Measurements from ENCODE around the gene MMP20.

MMP20 gene

DNA sequence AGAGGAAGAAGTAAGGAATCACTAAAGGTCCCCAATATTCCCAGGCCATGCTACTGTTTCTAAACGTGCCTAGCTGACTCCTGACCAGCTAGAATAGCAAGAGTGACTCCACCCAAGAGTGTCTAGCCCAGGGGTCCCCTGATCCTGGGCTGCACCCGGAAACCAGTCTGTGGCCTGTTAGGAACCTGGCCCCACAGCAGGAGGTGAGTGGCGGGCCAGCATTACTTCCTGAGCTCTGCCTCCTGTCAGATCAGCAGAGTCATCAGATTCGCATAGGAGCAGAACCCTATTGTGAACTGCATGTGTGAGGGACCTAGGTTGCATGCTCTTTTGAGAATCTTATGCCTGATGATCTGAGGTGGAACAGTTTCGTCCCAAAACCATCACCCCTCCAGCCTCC, 2.0 kb downstream of the MMP20 start:
- in situ Hi-C loops (cut with MboI; ENCODE audit: low sequenced_read_pairs), result no loop called here

- in situ Hi-C loops (cut with MboI; ENCODE audit: low sequenced_read_pairs), result no loop called here
These were observed 2.9 kb downstream of the MMP20 start for GRCh38 chr11:102622258-102622657.

DNA sequence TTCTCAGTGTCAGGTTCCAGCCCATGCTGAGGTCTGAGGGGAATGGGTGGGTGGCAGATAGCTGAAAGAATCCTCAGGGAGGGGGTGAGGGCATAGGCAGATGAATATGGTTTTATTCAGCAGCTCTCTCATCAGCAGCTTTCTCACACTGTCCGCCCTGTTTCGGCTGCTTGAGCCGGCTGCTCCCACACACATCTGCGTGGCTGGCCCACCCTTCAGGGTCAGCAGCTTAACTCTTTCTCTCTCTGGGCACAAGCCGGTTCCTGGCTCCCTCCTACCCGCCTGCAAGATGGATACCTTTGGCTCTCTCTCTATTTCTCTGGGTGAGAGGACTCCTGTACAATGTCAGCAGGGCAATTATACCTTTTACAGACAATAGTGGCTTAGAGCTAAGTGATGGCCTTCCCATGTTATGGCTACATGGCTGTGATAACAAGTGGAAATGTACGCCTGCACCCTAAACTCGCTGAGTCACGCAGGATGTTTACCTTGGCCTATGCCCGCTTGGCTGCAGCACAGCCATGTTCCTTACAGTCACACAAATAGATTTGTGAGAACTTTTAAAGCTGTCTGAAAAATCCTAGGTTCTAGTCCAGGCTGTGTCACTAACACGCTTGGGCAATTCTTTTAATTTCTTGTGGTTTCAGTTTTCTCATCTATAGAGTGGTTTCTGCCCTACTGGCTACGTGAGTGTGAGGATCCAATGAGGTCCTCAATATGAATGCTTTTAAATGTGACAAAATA, 4.1 kb downstream of the MMP20 start:
- in situ Hi-C loops (cut with MboI; ENCODE audit: low sequenced_read_pairs), result no loop called here

DNA sequence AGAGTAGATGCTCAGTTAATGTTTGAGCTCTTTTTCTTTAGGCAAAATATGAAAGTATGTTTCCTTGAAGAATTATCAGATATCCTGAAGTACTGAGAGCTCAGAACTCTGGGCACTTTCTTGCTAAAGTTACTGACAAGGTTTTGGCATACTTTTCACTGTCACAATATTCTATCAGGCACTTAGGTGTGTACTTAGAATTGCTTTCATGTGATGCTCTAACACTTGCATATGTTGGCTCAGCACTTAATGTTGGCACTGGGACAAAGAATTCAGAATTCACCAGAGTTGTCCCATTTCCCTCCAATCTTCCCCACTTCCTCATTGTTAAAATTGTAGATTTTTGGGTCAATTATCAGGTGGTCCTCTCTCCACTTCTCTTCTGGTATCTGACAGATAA, 5.0 kb downstream of the MMP20 start:
- in situ Hi-C loops (cut with MboI; ENCODE audit: low sequenced_read_pairs), result no loop called here

DNA sequence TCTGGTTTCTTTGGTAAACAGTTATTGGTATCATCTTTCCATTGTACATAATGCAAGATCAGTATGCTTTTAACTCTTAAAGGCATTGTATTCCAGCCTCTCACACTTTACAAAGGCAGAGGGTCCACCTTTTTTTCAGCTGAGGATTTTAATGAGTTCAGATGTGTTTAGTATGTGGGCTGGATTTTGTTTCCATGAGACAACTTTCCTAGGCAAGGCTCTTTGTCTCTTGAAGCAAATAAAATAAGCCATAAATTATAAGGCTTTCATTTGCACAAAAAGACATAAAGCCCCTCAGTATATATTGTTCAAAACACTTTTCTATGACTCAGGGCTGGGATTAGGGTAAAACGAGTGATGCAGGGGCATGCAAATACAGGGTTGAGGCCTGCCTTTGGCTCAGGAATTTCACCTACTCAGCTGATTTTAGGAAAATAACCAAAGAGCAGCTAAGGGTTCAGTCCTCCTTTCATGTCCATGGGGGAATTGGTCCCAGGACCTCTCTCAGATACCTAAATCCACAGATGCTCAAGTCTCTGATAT, 7.6 kb downstream of the MMP20 start:
- in situ Hi-C loops (cut with MboI; ENCODE audit: low sequenced_read_pairs), result no loop called here

- in situ Hi-C loops (cut with MboI; ENCODE audit: low sequenced_read_pairs), result no loop called here
These were observed 9.2 kb downstream of the MMP20 start for GRCh38 chr11:102615894-102616432.

- in situ Hi-C loops (cut with MboI; ENCODE audit: low sequenced_read_pairs), result no loop called here
These were observed 9.8 kb downstream of the MMP20 start for GRCh38 chr11:102615077-102615893.

DNA sequence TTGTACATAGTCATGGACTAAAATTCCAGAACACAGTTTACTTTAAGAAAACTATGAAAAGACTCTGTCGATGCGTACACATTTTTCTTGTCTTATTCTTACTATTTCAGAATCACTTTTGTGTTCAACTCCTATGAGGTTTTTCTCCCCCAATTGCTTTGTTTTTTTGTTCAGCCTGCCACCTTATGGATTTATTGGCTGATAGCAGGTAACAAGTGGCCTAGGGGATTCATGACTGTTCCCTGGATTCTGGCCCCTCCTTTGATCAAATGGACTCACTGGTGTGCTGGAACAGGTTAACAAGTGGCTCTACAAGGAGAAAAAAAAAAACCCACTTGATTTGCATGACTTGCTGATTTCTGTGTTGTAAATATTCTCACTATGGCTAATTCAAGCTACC, 10.6 kb downstream of the MMP20 start:
- in situ Hi-C loops (cut with MboI; ENCODE audit: low sequenced_read_pairs), result no loop called here

- in situ Hi-C loops (cut with MboI; ENCODE audit: low sequenced_read_pairs), result no loop called here
These were observed 11.1 kb downstream of the MMP20 start for GRCh38 chr11:102614031-102614430.

DNA sequence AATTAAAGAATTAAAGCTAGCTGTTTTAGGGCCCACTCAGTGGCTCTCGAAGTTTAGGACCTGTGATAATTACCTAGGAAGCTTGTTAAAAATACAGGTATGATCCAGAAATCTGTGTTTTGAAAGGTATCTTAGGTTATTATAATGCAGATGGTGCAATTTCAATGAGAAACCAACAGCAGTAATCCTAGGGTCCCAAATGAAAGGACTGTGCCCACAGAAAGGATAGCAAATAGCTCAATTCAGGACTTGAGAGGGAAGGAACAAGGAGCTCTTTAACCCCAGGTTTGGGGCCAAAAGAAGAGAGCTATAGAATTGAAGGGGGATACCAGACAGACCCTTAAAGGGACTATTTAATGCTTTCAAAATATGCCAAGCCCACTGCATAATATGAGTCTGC, 11.7 kb downstream of the MMP20 start:
- in situ Hi-C loops (cut with MboI; ENCODE audit: low sequenced_read_pairs), result no loop called here

DNA sequence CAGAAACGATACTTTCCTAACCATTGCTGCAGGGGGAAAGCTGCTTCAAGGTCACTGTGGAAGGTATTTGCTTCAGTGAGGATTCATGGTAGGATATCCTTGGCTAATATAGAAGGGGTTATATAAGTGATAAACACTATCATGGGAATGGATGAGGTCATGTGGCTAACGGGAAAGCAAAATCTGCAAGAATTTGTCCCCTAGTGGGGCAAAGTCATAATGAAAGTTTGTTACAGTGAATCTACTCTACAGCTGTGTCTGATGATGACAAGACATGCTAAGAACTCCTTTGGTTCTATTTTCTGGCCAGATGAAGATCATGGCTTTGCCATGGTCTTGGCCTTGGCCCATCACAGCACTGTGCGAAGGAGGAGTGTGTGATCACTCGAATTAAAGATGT, 13.8 kb downstream of the MMP20 start:
- in situ Hi-C loops (cut with MboI; ENCODE audit: low sequenced_read_pairs), result no loop called here

DNA sequence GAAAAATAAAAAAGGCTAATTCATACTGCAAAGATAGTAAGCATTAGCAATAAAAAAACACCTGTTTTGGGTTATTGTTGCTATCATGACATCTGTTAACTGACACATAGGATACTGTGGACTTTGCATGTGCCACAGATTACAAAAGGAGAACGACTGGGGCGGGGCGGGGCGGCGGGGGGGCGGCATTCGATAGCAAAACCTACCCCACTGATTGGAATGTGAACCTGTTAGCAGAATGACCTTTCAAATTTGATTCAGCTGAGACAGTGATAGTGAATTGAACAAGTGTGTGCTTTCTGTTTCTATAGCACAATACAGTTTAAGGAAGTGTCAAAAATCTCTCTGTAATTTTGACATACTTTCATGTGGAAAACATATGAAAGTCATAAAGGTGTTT, 14.9 kb downstream of the MMP20 start:
- in situ Hi-C loops (cut with MboI; ENCODE audit: low sequenced_read_pairs), result no loop called here

- in situ Hi-C loops (cut with MboI; ENCODE audit: low sequenced_read_pairs), result no loop called here
These were observed 16.4 kb downstream of the MMP20 start for GRCh38 chr11:102608699-102609098.

GRCh38 chr11:102604875-102605274, 20.3 kb downstream of the MMP20 start:
- in situ Hi-C loops (cut with MboI; ENCODE audit: low sequenced_read_pairs), result no loop called here

- in situ Hi-C loops (cut with MboI; ENCODE audit: low sequenced_read_pairs), result no loop called here
These were observed 21.1 kb downstream of the MMP20 start for GRCh38 chr11:102604011-102604410.

GRCh38 chr11:102603576-102603975, 21.6 kb downstream of the MMP20 start:
- in situ Hi-C loops (cut with MboI; ENCODE audit: low sequenced_read_pairs), result no loop called here

DNA sequence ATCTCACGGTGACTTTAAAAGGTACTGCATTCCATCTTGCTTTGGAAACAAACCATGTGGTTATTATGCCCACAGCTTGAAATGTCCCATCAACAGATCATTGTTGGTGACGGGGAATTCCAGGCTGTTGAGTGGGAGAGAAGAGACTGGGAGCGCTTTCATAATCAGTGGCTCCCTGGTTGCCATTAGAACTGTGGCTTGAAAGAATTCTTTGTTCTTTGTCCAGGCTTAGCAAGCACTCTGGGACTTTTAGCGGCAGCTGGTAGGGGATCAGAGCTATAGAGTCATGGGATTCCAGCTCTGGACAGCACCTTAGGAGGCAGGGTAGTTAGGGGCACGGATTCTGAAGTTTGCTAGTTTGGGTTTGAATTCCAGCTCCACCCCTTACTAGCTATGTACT, 22.0 kb downstream of the MMP20 start:
- in situ Hi-C loops (cut with MboI; ENCODE audit: low sequenced_read_pairs), result no loop called here

GRCh38 chr11:102600666-102601065, 24.5 kb downstream of the MMP20 start:
- in situ Hi-C loops (cut with MboI; ENCODE audit: low sequenced_read_pairs), result no loop called here

- in situ Hi-C loops (cut with MboI; ENCODE audit: low sequenced_read_pairs), result no loop called here
These were observed 25.4 kb downstream of the MMP20 start for GRCh38 chr11:102599642-102600261.

GRCh38 chr11:102598272-102598671, 26.9 kb downstream of the MMP20 start:
- in situ Hi-C loops (cut with MboI; ENCODE audit: low sequenced_read_pairs), result no loop called here

DNA sequence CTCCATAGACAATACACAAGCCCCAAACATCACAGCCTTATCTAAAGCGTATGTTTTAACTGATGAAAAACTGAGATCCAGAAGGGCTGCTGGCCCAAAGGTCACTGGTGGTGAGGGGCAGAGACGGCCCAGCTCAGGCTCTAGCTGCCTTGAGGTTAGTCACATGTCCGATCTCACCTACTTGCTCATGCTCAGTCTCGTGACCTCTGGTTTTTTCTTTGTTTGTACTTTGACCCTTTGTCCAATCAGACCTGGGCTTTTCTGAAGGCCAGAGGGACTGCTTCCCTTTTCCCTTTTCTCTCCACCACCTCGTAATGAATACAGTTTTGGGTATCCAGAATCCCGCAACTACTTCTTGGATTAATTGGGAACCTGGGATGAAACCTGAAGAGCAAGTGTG, 28.6 kb downstream of the MMP20 start:
- in situ Hi-C loops (cut with MboI; ENCODE audit: low sequenced_read_pairs), result no loop called here
